Activated CD8-positive, alpha-beta T cell treated with anti-CD3 and anti-CD28 coated beads, Interleukin-2, amount 10 ng/mL, durations not matched to agents 7 days and 5 days (primary cell): Measurements from ENCODE around the gene TMEM213. TPM values are rescaled to one million over a fixed set of nuclear protein-coding genes. Genes with fewer than 3 reads are reported as not detected.

ENCODE experiments used
- ATAC-seq: fragments of 150-1000 bp; cut with Tn5 transposase; one replicate; pipeline ENCODE4 v1.10.0; 2021; ENCODE audit warnings: moderate library complexity
- CTCF ChIA-PET: fragments of 350-600 bp; sonication (Branson Sonifier 250); formaldehyde crosslinking; loops from one replicate; lab custom pipeline; 2021; ENCODE audit warnings: antibody characterized with exemption; lab: Charles Lee
- POLR2A ChIA-PET: fragments of 350-600 bp; sonication (Branson Sonifier 250); formaldehyde crosslinking; loops from one replicate; lab custom pipeline; 2021; ENCODE audit warnings: antibody characterized with exemption; lab: Charles Lee
- DNase-seq: peaks from one replicate; pipeline ENCODE4 v3.0.0-alpha.2; 2020
- H3K27ac Mint-ChIP-seq: one replicate; pipeline ENCODE4 v1.8.0; 2021; ENCODE audit warnings: mild to moderate bottlenecking, mixed read lengths
- H3K27me3 Mint-ChIP-seq: one replicate; pipeline ENCODE4 v1.8.0; 2021; ENCODE audit warnings: low read depth, mixed read lengths
- H3K36me3 Mint-ChIP-seq: one replicate; pipeline ENCODE4 v1.8.0; 2021; ENCODE audit warnings: low read depth, mixed read lengths
- H3K4me1 Mint-ChIP-seq: one replicate; pipeline ENCODE4 v1.8.0; 2021; ENCODE audit warnings: low read depth, mixed read lengths
- H3K4me3 Mint-ChIP-seq: one replicate; pipeline ENCODE4 v1.8.0; 2021; ENCODE audit warnings: mild to moderate bottlenecking, mixed read lengths
- H3K9me3 Mint-ChIP-seq: one replicate; pipeline ENCODE4 v1.8.0; 2022; ENCODE audit warnings: mixed read lengths; ENCODE audit not compliant: insufficient read depth
- total RNA-seq, 2 experiments: library from RNA; stranded (reverse); gene quantifications; one replicate each; pipeline ENCODE4 v1.2.3, GENCODE V29; 2021

TMEM213 gene, protein sequence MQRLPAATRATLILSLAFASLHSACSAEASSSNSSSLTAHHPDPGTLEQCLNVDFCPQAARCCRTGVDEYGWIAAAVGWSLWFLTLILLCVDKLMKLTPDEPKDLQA
- not detected for total RNA-seq

GRCh38 chr7:138797715-138798320 is at the start of gene TMEM213, which contains the start of gene ATP6V0A4:
Gene TMEM213, plus strand, starts transcription at chr7:138797994. Its CDS starts 111 bp downstream, at chr7:138798105.
Gene ATP6V0A4, minus strand, starts transcription at chr7:138798196. Its CDS starts 26,949 bp downstream, at chr7:138771247.
- peak within 1 kb of the TSS; percentile 43 for H3K27ac Mint-ChIP-seq
- no peaks in the 10 kb centered on the region for H3K9me3 Mint-ChIP-seq
- no peak within 1 kb of the TSS for H3K4me3 Mint-ChIP-seq
- ChIA-PET POLR2A (no interaction called here), CTCF (interaction anchor here (2.1 kb wide), 1 partner anchor 89 kb away, joined by 6 read pairs; no protein-coding TSS in a partner anchor)
- DNase-seq = no peak
- no peak for ATAC-seq
- H3K27me3 Mint-ChIP-seq = peaks cover 10% of the 10 kb centered on the region
- peaks cover 7% of the 10 kb centered on the region for H3K4me1 Mint-ChIP-seq
- H3K36me3 Mint-ChIP-seq = no peaks in the 10 kb centered on the region

- DNase-seq = no peak
- Mint-ChIP-seq H3K27ac (no peak overlapping the region), H3K27me3 (peaks cover 4% of the 10 kb centered on the region), H3K4me3 (no peak overlapping the region), H3K4me1 (peaks cover 63% of the 10 kb centered on the region), H3K36me3 (no peaks in the 10 kb centered on the region), H3K9me3 (no peaks in the 10 kb centered on the region)
- ChIA-PET POLR2A (no interaction called here), CTCF (interaction anchor here (6.1 kb wide), 1 partner anchor 10 kb away, joined by 40 read pairs; no protein-coding TSS in a partner anchor)
- ATAC-seq = no peak
These were observed 49.1 kb upstream of the TMEM213 start for GRCh38 chr7:138748666-138749065.

DNA sequence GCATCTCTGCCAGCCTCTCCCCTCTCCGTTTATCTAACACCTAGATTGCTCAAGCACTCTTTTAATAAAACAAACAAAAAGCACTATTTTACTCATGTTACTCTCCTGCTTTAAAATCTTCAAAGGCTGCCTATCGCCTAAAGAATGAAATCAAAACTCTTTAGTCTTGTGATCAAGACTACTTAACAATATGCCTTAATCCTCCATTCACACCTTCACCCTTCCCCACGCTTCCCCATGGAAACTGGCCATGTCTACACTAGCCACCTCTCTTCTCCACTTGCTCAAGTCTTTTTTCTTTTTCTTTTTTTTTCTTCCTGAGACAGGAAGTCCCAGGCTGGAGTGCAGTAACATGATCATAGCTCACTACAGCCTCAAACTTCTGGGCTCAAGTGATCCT is 47.8 kb upstream of the TMEM213 start:
- Mint-ChIP-seq H3K4me1 (peaks cover 64% of the 10 kb centered on the region), H3K27me3 (peaks cover 4% of the 10 kb centered on the region), H3K9me3 (no peaks in the 10 kb centered on the region), H3K36me3 (no peaks in the 10 kb centered on the region), H3K27ac (no peak overlapping the region), H3K4me3 (no peak overlapping the region)
- ATAC-seq (no peak), DNase-seq (no peak)
- POLR2A ChIA-PET = no interaction called here
- CTCF ChIA-PET = interaction anchor here (6.1 kb wide), 1 partner anchor 11 kb away, joined by 40 read pairs; no protein-coding TSS in a partner anchor

- Mint-ChIP-seq H3K27me3 (peaks cover 4% of the 10 kb centered on the region), H3K4me1 (peaks cover 59% of the 10 kb centered on the region), H3K9me3 (no peaks in the 10 kb centered on the region), H3K36me3 (no peaks in the 10 kb centered on the region), H3K4me3 (no peak overlapping the region), H3K27ac (no peak overlapping the region)
- DNase-seq = no peak
- ATAC-seq = no peak
- ChIA-PET POLR2A (no interaction called here), CTCF (interaction anchor here (6.1 kb wide), 1 partner anchor 12 kb away, joined by 40 read pairs; no protein-coding TSS in a partner anchor)
These were observed 47.3 kb upstream of the TMEM213 start for GRCh38 chr7:138750473-138750872.

DNA sequence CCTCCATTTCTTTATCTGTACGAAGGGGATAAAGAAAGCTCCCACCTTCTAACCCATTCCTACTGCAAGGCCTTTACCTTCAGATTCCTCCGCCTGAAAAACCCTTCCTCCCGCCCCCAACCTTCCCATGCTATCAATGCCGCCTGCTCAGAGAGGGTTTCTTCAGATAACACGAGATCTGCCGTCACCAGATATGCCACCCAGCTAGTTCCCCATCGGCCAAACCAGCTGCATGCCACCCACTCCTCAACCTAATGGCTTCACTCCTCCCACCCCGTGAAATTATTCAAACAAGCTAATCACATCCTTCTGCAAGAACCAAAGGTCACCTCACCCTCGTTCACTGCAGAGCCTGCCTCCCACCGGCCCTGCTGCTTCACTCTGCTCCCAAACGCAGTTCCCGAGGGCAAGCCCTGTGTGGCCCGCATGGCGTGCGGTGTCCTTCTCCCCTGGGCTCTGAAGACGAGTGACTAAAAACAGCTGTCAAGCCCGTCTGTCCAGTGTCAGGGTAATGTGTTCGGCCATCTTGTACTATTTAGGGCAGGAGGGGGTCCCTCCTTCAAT is 46.8 kb upstream of the TMEM213 start:
- H3K27ac Mint-ChIP-seq = peak overlapping the region; percentile 76
- peaks cover 58% of the 10 kb centered on the region for H3K4me1 Mint-ChIP-seq
- H3K9me3 Mint-ChIP-seq = no peaks in the 10 kb centered on the region
- H3K4me3 Mint-ChIP-seq = no peak overlapping the region
- H3K27me3 Mint-ChIP-seq = peaks cover 4% of the 10 kb centered on the region
- DNase-seq (no peak), ATAC-seq (no peak)
- ChIA-PET POLR2A (no interaction called here), CTCF (interaction anchor here (6.1 kb wide), 1 partner anchor 12 kb away, joined by 40 read pairs; no protein-coding TSS in a partner anchor)
- no peaks in the 10 kb centered on the region for H3K36me3 Mint-ChIP-seq

DNA sequence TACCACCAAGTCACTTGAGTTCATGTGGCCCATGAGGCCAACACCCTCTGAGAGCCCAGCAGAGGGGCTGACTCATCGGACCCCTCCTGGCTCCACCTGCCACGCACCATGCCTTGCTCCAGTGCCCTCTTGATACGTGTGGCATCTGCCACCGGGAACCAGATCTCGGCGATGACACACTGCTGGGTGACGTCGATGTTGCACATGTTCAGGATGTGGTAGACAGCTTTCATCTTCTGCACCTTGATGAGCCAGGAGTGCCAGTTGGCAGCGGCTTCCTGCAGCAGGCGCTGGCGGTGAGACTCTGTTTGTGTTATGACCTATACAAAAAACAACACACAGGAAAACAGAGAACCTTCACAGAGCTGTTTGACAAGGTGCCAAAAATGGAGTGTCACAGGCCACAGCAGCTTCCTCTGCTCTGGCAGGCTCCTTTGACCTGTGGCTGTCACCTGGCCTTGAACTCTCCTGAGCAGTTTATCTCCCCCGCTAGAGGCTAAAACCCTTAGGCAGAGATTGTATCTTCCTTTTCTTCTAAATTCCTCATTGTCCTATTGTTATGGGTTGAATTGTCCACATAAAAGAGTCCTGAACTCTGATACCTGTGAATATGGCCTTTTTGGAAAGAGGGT is 45.2 kb upstream of the TMEM213 start:
- Mint-ChIP-seq H3K36me3 (no peaks in the 10 kb centered on the region), H3K4me3 (peak overlapping the region; percentile 16), H3K27ac (peak overlapping the region; percentile 87), H3K4me1 (peaks cover 66% of the 10 kb centered on the region), H3K9me3 (no peaks in the 10 kb centered on the region), H3K27me3 (peaks cover 4% of the 10 kb centered on the region)
- ChIA-PET CTCF (interaction anchor here (0.7 to 6.1 kb wide), 3 partner anchors 9 to 380 kb away, joined by 3 to 40 read pairs (median 4); no protein-coding TSS in a partner anchor), POLR2A (interaction anchor here (1.4 kb wide), 1 partner anchor 14 kb away, joined by 5 read pairs; no protein-coding TSS in a partner anchor)
- ATAC-seq = peak; percentile 94
- DNase-seq = peak; percentile 95

- ChIA-PET POLR2A (interaction anchor here (0.7 to 1.4 kb wide), 2 partner anchors 14 to 280 kb away, joined by 3 to 5 read pairs; no protein-coding TSS in a partner anchor), CTCF (interaction anchor here (1.4 to 6.1 kb wide), 2 partner anchors 14 to 379 kb away, joined by 3 to 40 read pairs; no protein-coding TSS in a partner anchor)
- Mint-ChIP-seq H3K9me3 (no peaks in the 10 kb centered on the region), H3K4me1 (peaks cover 67% of the 10 kb centered on the region), H3K36me3 (no peaks in the 10 kb centered on the region), H3K27me3 (peaks cover 4% of the 10 kb centered on the region), H3K27ac (peak overlapping the region; percentile 87), H3K4me3 (peak overlapping the region; percentile 16)
- no peak for ATAC-seq
- no peak for DNase-seq
These were observed 44.7 kb upstream of the TMEM213 start for GRCh38 chr7:138753150-138753518.

DNA sequence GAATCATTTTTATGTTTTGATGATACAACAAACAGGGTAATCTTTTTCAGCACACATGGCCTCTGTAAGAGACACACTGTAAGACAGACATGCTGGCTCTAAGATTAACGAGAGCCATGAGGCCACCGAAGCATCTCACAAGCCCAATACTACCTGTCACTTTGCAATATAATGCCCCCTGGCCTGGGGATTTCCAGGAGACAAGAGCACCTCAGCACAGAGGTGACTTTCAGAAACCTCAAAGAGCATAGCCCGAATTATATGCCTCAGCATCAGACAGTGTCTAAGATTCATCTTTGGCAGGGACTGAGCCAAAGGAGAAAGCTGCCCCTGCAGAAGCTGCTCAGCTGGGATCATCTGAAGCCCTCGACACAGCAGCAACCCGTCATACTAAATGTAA is 44.2 kb upstream of the TMEM213 start:
- no peaks in the 10 kb centered on the region for H3K36me3 Mint-ChIP-seq
- ChIA-PET CTCF (interaction anchor here (1.4 kb wide), 1 partner anchor 379 kb away, joined by 3 read pairs; no protein-coding TSS in a partner anchor), POLR2A (interaction anchor here (0.7 to 1.4 kb wide), 2 partner anchors 15 to 280 kb away, joined by 3 to 5 read pairs; no protein-coding TSS in a partner anchor)
- no peaks in the 10 kb centered on the region for H3K9me3 Mint-ChIP-seq
- DNase-seq = no peak
- H3K27me3 Mint-ChIP-seq = peaks cover 4% of the 10 kb centered on the region
- no peak for ATAC-seq
- peaks cover 66% of the 10 kb centered on the region for H3K4me1 Mint-ChIP-seq
- no peak overlapping the region for H3K4me3 Mint-ChIP-seq
- peak overlapping the region; percentile 87 for H3K27ac Mint-ChIP-seq

DNA sequence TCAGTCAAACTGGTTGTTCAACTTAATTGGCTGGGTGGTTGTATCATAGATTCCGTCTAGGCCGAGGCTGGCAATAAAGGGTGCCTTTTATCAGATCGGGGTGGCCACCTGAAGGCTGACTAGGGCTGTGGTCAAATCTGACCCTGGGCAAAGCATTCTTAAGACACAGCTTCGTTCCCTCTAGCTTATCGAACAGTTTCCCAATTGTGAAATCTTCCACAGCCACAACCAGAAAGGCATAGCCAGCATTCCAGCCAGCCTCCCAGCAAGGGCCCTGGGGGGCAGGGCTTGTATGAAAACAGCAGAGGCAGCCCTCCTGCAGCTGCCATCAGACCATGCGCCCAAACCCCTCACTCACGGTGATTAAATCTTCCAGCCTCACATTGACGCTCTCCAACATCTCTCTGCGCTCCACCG is 42.5 kb upstream of the TMEM213 start:
- Mint-ChIP-seq H3K9me3 (no peaks in the 10 kb centered on the region), H3K27me3 (peaks cover 3% of the 10 kb centered on the region), H3K4me3 (no peak overlapping the region), H3K27ac (no peak overlapping the region), H3K4me1 (peaks cover 49% of the 10 kb centered on the region), H3K36me3 (no peaks in the 10 kb centered on the region)
- POLR2A ChIA-PET = no interaction called here
- ATAC-seq = no peak
- CTCF ChIA-PET = interaction anchor here (1.0 to 2.4 kb wide), 2 partner anchors 17 to 131 kb away, joined by 3 to 10 read pairs; no protein-coding TSS in a partner anchor
- no peak for DNase-seq

- ATAC-seq = no peak
- peaks cover 42% of the 10 kb centered on the region for H3K4me1 Mint-ChIP-seq
- CTCF ChIA-PET = interaction anchor here (2.4 kb wide), 1 partner anchor 17 kb away, joined by 10 read pairs; no protein-coding TSS in a partner anchor
- H3K4me3 Mint-ChIP-seq = no peak overlapping the region
- no peaks in the 10 kb centered on the region for H3K9me3 Mint-ChIP-seq
- POLR2A ChIA-PET = interaction anchor here (0.5 kb wide), 1 partner anchor 339 kb away, joined by 3 read pairs; no protein-coding TSS in a partner anchor
- H3K27me3 Mint-ChIP-seq = no peaks in the 10 kb centered on the region
- DNase-seq = no peak
- H3K27ac Mint-ChIP-seq = no peak overlapping the region
- H3K36me3 Mint-ChIP-seq = no peaks in the 10 kb centered on the region
These were observed 41.8 kb upstream of the TMEM213 start for GRCh38 chr7:138755842-138756590.
